Activated naive CD8-positive, alpha-beta T cell (primary cell): ENCODE results near the gene MTURN.
"Not testable (repeated sequence)": the region's sequence is repeated elsewhere in the genome, so short reads cannot be mapped to it uniquely, and the experiment has no call there.

Experiments
- H3K27ac Mint-ChIP-seq: one replicate; pipeline ENCODE4 v1.8.0; 2021; ENCODE audit warnings: mixed read lengths
- H3K27me3 Mint-ChIP-seq: one replicate; pipeline ENCODE4 v1.8.0; 2021; ENCODE audit warnings: mixed read lengths
- H3K36me3 Mint-ChIP-seq: one replicate; pipeline ENCODE4 v1.8.0; 2021; ENCODE audit warnings: mixed read lengths
- H3K4me1 Mint-ChIP-seq: one replicate; pipeline ENCODE4 v1.8.0; 2021; ENCODE audit warnings: low read depth, mixed read lengths
- H3K4me3 Mint-ChIP-seq: one replicate; pipeline ENCODE4 v1.8.0; 2021; ENCODE audit warnings: mild to moderate bottlenecking, mixed read lengths
- H3K9me3 Mint-ChIP-seq: one replicate; pipeline ENCODE4 v1.8.0; 2021; ENCODE audit warnings: low read depth, mixed read lengths

Gene MTURN

DNA sequence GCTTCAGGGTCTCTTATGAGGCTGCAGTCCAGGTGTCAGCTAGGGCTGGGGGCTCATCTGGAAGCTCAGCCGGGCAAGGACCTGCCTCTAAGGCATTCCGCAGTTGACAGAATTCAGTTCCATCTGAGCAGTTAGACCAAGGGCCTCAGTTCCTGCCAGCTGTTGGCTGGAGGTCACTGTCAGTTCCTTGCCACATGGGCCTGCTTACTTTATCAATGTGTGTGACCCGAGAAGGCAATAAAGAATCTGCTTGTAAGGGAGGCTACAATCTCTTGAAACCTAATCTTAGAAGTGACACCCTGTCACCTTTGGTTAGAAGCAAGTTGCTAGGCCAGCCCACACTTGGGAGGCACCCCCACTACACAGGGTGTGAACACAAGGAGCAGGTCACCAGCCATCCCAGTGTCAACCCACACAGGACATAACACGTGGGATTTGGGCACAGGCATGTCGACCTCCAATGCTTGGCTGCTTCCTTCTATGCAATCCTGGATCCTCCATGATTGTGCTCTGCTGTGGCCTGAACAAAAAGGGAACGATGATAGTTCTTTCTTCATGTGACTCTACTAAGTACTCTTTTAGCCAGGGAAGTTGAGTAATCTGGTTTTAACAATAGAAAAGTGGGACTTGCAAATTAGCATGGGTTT lies 41.8 kb downstream of the MTURN start:
- Mint-ChIP-seq H3K27me3 (no peaks in the 10 kb centered on the region), H3K4me3 (no peak overlapping the region), H3K27ac (no peak overlapping the region), H3K9me3 (no peaks in the 10 kb centered on the region), H3K4me1 (no peaks in the 10 kb centered on the region), H3K36me3 (no peaks in the 10 kb centered on the region)

DNA sequence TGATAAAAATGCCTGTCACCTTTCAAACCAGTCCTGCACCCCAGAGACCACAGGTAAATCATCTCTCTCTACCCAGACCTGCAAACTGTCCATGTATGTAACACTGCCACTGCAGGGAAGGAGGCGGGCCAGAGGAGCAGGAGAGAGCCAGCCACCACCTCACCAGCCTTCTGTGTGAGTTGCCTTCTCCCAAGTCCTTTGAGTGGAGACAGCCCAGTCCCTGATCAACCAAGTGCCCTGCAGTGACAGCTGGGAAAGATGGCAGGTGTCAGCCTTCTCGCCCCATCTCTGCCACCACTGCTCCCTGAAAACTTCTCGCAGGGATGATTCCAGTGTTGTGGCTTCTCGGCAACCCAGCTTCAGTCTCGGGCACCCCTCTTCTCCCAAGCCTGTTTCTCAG lies 42.4 kb downstream of the MTURN start:
- Mint-ChIP-seq H3K4me1 (no peaks in the 10 kb centered on the region), H3K27me3 (no peaks in the 10 kb centered on the region), H3K4me3 (no peak overlapping the region), H3K36me3 (no peaks in the 10 kb centered on the region), H3K9me3 (no peaks in the 10 kb centered on the region), H3K27ac (no peak overlapping the region)

DNA sequence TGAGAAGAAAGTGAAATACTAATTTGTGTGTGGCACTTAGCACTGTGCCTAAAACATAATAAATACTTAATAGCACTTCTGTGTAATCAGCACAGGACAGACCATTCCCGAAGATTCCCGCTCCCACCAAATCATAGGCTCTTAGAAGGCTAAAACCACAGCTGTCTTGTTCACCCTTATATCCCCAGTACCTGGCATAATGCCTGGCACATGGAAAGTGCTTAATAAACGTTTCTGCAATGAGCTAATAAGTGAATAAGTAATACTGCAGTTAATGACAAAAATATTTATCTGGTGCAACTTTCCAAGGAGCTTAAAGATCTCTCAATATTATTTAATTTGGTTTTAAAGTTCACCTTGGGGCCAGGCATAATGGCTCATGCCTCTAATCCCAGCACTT lies 43.2 kb downstream of the MTURN start:
- Mint-ChIP-seq H3K4me3 (no peak overlapping the region), H3K27ac (no peak overlapping the region), H3K9me3 (no peaks in the 10 kb centered on the region), H3K4me1 (no peaks in the 10 kb centered on the region), H3K36me3 (no peaks in the 10 kb centered on the region), H3K27me3 (no peaks in the 10 kb centered on the region)

GRCh38 chr7:30178748-30179436 lies 44.1 kb downstream of the MTURN start:
- Mint-ChIP-seq H3K4me1 (no peaks in the 10 kb centered on the region), H3K27ac (no peak overlapping the region), H3K9me3 (no peaks in the 10 kb centered on the region), H3K27me3 (no peaks in the 10 kb centered on the region), H3K36me3 (no peaks in the 10 kb centered on the region), H3K4me3 (no peak overlapping the region)

DNA sequence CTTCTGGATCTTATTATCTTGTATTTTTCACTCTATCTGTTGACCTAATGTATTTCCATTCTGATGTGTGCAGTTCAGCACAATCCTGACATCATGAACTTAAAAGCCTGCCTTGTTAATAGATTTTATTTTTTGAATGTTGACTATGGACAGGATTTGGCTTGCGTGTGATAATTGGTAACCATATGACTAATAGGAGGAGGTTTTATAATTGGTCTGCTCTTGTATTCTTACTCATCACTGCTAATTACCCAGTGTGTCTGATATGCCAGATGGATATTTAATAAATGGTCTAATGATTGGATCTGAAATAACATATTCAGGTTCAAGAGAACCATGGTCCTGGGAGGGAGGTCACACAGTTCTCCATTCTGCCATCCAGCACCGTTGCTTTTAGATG lies 45.9 kb downstream of the MTURN start:
- H3K4me3 Mint-ChIP-seq = no peak overlapping the region
- H3K4me1 Mint-ChIP-seq = no peaks in the 10 kb centered on the region
- no peaks in the 10 kb centered on the region for H3K9me3 Mint-ChIP-seq
- H3K27ac Mint-ChIP-seq = no peak overlapping the region
- H3K27me3 Mint-ChIP-seq = no peaks in the 10 kb centered on the region
- no peaks in the 10 kb centered on the region for H3K36me3 Mint-ChIP-seq

GRCh38 chr7:30181211-30181610 lies 46.4 kb downstream of the MTURN start:
- no peaks in the 10 kb centered on the region for H3K4me1 Mint-ChIP-seq
- H3K4me3 Mint-ChIP-seq = no peak overlapping the region
- H3K27ac Mint-ChIP-seq = no peak overlapping the region
- H3K36me3 Mint-ChIP-seq = no peaks in the 10 kb centered on the region
- H3K9me3 Mint-ChIP-seq = no peaks in the 10 kb centered on the region
- no peaks in the 10 kb centered on the region for H3K27me3 Mint-ChIP-seq

DNA sequence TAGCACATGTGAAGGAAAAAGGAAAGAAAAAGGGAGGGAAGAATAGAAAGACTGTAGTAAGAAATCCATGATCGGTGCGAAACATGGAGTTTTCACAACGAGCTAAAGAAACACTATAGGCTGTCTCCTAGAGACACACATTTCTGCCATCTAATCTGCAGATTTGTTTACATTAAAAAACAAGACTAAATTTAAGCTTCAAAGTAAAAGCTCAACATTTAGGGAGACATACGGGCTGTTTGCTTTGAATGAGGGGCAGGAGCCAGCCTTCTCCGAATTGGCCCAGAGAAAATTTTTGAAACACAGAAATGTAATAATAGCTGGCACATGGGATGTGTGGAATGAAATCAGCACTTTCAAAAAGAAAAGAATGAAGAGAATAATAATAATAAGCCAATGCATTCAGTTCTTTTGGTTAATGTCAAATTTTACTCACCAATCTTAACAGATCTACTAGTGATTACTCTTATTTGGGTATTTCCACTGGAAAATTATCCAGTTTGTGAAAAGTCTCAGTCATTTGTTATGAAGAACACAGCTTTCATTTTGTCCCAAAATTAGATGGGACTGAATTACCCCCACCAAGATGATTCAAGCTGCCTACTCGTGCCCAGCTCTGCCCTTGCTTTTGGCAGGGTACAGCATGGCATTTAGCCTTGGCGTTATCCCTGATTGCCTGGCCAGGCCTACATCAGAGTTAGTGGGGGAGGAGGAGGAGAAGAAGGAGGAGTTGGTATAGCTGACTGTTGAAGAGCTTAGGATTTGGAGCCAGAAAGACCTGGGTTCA lies 47.1 kb downstream of the MTURN start:
- H3K36me3 Mint-ChIP-seq = no peaks in the 10 kb centered on the region
- no peaks in the 10 kb centered on the region for H3K9me3 Mint-ChIP-seq
- no peak overlapping the region for H3K4me3 Mint-ChIP-seq
- no peak overlapping the region for H3K27ac Mint-ChIP-seq
- no peaks in the 10 kb centered on the region for H3K27me3 Mint-ChIP-seq
- H3K4me1 Mint-ChIP-seq = no peaks in the 10 kb centered on the region

DNA sequence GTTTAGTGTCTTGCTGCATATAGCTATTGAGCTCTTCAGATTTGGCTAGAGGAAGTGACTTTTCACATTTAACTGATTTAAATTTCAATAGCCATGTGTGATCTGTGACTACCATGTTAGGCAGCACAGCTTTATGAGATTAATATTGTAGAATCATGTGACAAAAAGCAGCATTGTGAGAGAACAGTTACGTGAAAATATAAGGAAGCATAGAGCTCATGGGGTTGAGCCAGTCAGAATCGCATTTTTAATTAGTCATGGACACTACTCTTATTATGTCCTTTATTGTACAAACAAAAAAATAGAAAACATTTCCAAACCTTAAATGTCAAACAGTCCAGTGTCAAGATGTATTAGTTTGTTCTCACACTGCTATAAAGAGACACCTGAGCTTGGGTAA lies 48.0 kb downstream of the MTURN start:
- no peaks in the 10 kb centered on the region for H3K9me3 Mint-ChIP-seq
- H3K4me1 Mint-ChIP-seq = no peaks in the 10 kb centered on the region
- no peak overlapping the region for H3K4me3 Mint-ChIP-seq
- H3K27me3 Mint-ChIP-seq = no peaks in the 10 kb centered on the region
- H3K36me3 Mint-ChIP-seq = no peaks in the 10 kb centered on the region
- H3K27ac Mint-ChIP-seq = no peak overlapping the region

DNA sequence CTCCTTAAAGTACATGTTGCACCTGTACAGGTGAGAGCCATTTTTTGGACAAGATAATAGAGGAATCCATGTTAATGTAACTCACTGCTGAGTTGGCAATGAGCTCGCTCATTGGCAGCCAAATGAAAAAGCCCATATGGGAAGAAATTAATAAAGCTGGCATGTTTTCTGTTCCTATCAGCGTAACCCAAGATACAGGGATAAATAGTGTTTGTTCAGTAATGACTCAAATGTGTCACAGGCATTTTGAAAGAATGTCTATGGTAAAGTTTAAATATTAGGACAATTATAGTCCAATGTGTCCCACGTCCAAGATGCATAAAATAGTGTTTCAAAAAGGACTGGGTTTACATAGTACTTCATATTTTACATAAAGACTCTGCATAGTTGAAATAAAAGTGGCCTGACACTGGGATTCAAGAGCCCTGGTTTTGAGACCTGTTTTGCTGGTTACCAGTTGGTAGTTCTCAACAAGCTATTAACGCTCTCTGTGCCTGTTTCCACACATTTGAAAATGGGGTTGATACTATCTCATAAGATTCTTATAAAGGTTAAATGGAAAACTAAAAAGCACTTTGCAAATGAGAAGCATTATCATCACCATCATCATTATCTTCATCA lies 49.1 kb downstream of the MTURN start:
- H3K27me3 Mint-ChIP-seq = no peaks in the 10 kb centered on the region
- no peak overlapping the region for H3K4me3 Mint-ChIP-seq
- H3K4me1 Mint-ChIP-seq = no peaks in the 10 kb centered on the region
- H3K36me3 Mint-ChIP-seq = no peaks in the 10 kb centered on the region
- H3K27ac Mint-ChIP-seq = no peak overlapping the region
- no peaks in the 10 kb centered on the region for H3K9me3 Mint-ChIP-seq

DNA sequence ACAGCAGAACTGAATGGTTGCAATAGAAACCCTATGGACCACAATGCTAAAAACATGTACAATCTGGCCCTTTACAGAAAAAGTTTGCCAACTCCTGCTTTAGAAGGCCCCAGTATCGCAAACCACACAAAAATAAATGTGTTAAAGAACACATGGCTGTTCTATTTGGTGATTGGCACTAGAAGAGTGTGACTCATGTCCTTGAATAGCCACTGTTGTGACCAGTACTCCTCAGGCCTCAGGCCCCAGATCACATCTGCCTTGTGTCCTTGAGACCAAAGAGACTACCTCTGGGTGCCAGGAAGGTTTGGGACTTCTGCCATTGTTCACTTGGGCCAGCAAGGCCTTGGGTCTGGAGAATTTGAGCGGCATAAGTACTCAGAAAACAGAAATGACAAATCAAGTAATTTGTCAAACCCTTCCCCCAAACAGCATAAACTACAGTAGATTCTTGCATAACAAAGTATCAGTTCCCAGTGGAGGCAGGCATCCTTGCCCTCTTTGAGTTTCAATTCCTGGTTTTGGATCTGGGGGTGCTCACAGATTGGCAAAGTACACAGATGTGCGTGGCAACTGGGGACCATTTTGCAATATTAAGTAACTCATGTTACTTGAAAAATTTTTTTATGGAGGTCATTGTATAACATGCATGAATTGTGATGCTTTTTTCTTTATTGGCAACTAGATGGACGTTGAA lies 50.2 kb downstream of the MTURN start:
- H3K36me3 Mint-ChIP-seq = no peaks in the 10 kb centered on the region
- no peaks in the 10 kb centered on the region for H3K4me1 Mint-ChIP-seq
- H3K27me3 Mint-ChIP-seq = no peaks in the 10 kb centered on the region
- no peak overlapping the region for H3K4me3 Mint-ChIP-seq
- no peak overlapping the region for H3K27ac Mint-ChIP-seq
- no peaks in the 10 kb centered on the region for H3K9me3 Mint-ChIP-seq

GRCh38 chr7:30185496-30185895 lies 50.7 kb downstream of the MTURN start:
- H3K4me1 Mint-ChIP-seq = no peaks in the 10 kb centered on the region
- H3K36me3 Mint-ChIP-seq = no peaks in the 10 kb centered on the region
- no peak overlapping the region for H3K4me3 Mint-ChIP-seq
- H3K27me3 Mint-ChIP-seq = no peaks in the 10 kb centered on the region
- H3K9me3 Mint-ChIP-seq = no peaks in the 10 kb centered on the region
- no peak overlapping the region for H3K27ac Mint-ChIP-seq

- Mint-ChIP-seq H3K27ac (no peak overlapping the region), H3K36me3 (no peaks in the 10 kb centered on the region), H3K4me3 (no peak overlapping the region), H3K9me3 (no peaks in the 10 kb centered on the region), H3K27me3 (no peaks in the 10 kb centered on the region), H3K4me1 (no peaks in the 10 kb centered on the region)
Observed at GRCh38 chr7:30186725-30187124, 51.9 kb downstream of the MTURN start.

DNA sequence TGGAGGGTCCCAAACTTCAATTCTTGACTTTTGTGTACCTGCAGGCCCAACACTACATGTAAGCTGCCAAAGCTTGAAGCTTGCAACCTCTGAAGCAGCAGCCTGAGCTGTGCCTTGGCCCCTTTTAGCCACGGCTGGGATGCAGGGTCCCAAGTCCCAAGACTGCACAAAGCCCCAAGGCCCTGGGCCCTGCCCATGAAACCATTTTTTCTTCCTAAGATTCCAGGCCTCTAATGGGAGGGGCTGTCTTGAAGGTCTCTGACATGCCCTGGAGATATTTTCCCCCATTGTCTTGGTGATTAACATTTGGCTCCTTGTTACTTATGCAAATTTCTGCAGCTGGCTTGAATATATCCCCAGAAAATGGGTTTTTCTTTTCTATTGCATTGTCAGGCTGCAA lies 52.7 kb downstream of the MTURN start:
- Mint-ChIP-seq H3K4me3 (no peak overlapping the region), H3K9me3 (no peaks in the 10 kb centered on the region), H3K27ac (no peak overlapping the region), H3K27me3 (no peaks in the 10 kb centered on the region), H3K36me3 (no peaks in the 10 kb centered on the region), H3K4me1 (no peaks in the 10 kb centered on the region)

- H3K27ac Mint-ChIP-seq = not testable (repeated sequence)
Observed at GRCh38 chr7:30188381-30188780, 53.6 kb downstream of the MTURN start.

DNA sequence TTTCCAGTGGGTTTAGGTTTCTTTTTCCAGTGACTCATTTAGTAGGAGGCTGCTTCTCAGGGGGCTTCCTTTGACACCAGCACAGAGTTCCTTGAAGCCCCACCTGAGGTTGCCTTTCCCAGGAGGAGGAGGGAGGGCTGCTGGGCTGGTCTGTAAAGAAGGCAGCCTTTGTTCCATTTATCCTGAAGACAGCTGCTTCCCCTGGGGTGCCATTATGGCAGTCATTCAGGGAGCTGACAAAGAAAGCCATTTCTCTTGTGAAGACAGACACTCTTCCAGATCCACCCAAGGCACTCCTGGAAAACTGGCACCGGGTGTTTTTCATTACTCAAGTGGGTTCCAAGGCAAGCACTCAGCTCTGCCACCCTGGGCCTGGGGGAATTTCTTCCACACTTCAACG lies 54.0 kb downstream of the MTURN start:
- Mint-ChIP-seq H3K36me3 (no peaks in the 10 kb centered on the region), H3K27me3 (no peaks in the 10 kb centered on the region)

More at GRCh38 chr7:30188381-30188780, 53.6 kb downstream of the MTURN start:
- not testable (repeated sequence) for H3K36me3 Mint-ChIP-seq, H3K27me3 Mint-ChIP-seq, H3K4me1 Mint-ChIP-seq, H3K9me3 Mint-ChIP-seq, H3K4me3 Mint-ChIP-seq

More for the DNA sequence above, 54.0 kb downstream of the MTURN start:
- Mint-ChIP-seq H3K9me3 (no peaks in the 10 kb centered on the region), H3K4me1 (no peaks in the 10 kb centered on the region), H3K27ac (no peak overlapping the region), H3K4me3 (no peak overlapping the region)
